Neural progenitor cell (in vitro differentiated cells): ENCODE results near the gene TEKT2.

Experiments
- CTCF ChIP-seq: fragments of 200-600 bp; sonication (generic); IDR thresholded peaks from 2 replicates; pipeline ENCODE4 v1.5.1; 2017; ENCODE audit warnings: antibody characterized with exemption, mild to moderate bottlenecking
- EZH2phosphoT487 ChIP-seq: fragments of 200-600 bp; sonication (generic); IDR thresholded peaks from 2 replicates; pipeline ENCODE4 v1.6.1; 2017; ENCODE audit warnings: antibody characterized with exemption

GRCh38 chr1:36106269-36106668 is 22.4 kb downstream of the TEKT2 start:
- TF ChIP-seq CTCF (no peak), EZH2phosphoT487 (no peak)
